Skeletal muscle satellite cell (primary cell): Measurements from ENCODE around the gene NECAB3.

Experiments used
- H3K27me3 ChIP-seq: 2 replicates; pipeline ENCODE4 v1.7.0; 2013; ENCODE audit warnings: low read length; ENCODE audit not compliant: control insufficient read depth, insufficient read depth
- H3K36me3 ChIP-seq: 2 replicates; pipeline ENCODE4 v1.7.0; 2013; ENCODE audit warnings: mild to moderate bottlenecking, control low read depth, low read length; ENCODE audit not compliant: insufficient read depth
- H3K4me1 ChIP-seq: 2 replicates; pipeline ENCODE4 v1.7.0; 2013; ENCODE audit warnings: low read length; ENCODE audit not compliant: control insufficient read depth, insufficient read depth
- H3K4me2 ChIP-seq: 2 replicates; pipeline ENCODE4 v1.7.0; 2013; ENCODE audit warnings: mild to moderate bottlenecking, low read length
- H3K4me3 ChIP-seq: 2 replicates; pipeline ENCODE4 v1.7.0; 2013; ENCODE audit warnings: low read length
- H3K9ac ChIP-seq: 2 replicates; pipeline ENCODE4 v1.7.0; 2013; ENCODE audit warnings: mild to moderate bottlenecking, low read depth, low read length, moderate library complexity
- H3K9me3 ChIP-seq: replicated peaks from 2 replicates; pipeline ENCODE4 v1.7.0; 2013; ENCODE audit warnings: mild to moderate bottlenecking, control low read depth, low read length

Gene NECAB3

GRCh38 chr20:33658510-33658909 is 15.7 kb downstream of the NECAB3 start:
- no peak overlapping the region for H3K9ac ChIP-seq
- peaks cover 10% of the 10 kb centered on the region for H3K36me3 ChIP-seq
- H3K4me1 ChIP-seq, result peaks cover 8% of the 10 kb centered on the region
- no peak overlapping the region for H3K4me3 ChIP-seq
- H3K9me3 ChIP-seq, result no peaks in the 10 kb centered on the region
- no peak overlapping the region for H3K4me2 ChIP-seq
- no peaks in the 10 kb centered on the region for H3K27me3 ChIP-seq

DNA sequence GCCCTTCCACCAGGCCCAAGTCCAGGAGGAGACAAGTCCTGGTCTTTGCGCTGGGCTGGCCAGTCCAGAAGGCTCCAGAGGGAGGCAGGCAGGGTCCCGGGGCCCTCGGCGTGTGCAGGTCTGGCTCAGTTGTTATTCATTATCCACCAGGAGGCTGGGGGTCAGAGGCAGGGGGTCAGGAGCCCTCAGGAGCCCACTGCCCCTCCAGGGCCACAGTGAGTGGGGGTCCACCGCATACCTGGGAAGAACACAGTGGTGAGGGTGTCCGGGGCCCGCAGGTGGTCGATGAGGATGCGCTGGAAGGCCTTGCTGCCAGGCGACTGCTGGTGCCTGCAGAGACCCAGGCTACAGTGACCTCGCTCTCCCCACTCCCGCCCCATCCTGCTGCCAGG is 16.5 kb downstream of the NECAB3 start:
- peaks cover 10% of the 10 kb centered on the region for H3K36me3 ChIP-seq
- H3K4me3 ChIP-seq, result no peak overlapping the region
- H3K27me3 ChIP-seq, result no peaks in the 10 kb centered on the region
- no peak overlapping the region for H3K9ac ChIP-seq
- no peaks in the 10 kb centered on the region for H3K9me3 ChIP-seq
- peaks cover under 1% of the 10 kb centered on the region for H3K4me1 ChIP-seq
- no peak overlapping the region for H3K4me2 ChIP-seq

DNA sequence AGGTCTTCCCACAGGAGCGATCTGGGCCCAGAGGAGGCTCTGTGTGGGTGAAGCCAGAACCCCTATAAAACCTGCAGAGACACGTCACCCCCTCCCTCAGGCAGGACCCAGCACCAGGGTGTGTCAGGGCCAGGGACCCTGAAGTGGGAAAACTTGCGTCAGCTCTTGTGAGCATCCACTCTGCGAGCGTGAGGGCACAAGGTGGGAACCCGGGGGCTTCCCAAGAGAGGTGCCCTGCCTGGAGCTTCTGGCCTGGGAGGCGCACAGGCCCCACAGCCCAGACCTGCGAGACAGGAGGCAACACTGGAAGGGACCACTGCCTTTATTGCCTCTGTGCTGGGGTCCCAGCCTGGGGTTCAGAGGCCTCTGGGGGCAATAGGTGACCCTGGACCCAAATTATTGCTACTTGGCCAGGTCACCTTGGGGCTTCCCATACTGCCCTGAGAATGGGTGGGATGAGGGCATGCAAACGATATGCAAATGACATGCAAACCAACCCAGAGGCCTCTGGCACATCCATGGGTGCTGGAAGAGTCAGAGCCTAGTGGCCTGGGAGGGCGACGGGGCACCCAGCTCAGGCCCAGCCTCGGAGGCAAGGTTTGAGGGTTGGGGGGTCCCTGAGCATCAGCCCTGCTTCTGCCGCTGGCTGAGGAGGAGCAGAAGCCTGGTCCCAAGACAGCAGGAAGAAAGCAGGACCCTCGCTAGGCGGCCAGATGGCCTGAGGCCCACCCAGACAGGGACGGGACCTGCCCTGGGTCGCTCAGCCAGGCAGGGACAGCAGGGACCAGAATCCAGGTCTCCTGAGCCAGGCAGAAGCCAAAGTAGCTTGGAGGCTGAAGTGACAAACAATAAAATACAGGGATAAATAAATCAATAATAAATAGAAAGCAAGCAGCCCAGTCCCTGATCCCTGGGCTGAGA is 17.2 kb downstream of the NECAB3 start:
- Histone ChIP-seq H3K27me3 (no peaks in the 10 kb centered on the region), H3K4me2 (no peak overlapping the region), H3K36me3 (peaks cover 10% of the 10 kb centered on the region), H3K4me3 (no peak overlapping the region), H3K4me1 (no peaks in the 10 kb centered on the region), H3K9ac (no peak overlapping the region), H3K9me3 (no peaks in the 10 kb centered on the region)

DNA sequence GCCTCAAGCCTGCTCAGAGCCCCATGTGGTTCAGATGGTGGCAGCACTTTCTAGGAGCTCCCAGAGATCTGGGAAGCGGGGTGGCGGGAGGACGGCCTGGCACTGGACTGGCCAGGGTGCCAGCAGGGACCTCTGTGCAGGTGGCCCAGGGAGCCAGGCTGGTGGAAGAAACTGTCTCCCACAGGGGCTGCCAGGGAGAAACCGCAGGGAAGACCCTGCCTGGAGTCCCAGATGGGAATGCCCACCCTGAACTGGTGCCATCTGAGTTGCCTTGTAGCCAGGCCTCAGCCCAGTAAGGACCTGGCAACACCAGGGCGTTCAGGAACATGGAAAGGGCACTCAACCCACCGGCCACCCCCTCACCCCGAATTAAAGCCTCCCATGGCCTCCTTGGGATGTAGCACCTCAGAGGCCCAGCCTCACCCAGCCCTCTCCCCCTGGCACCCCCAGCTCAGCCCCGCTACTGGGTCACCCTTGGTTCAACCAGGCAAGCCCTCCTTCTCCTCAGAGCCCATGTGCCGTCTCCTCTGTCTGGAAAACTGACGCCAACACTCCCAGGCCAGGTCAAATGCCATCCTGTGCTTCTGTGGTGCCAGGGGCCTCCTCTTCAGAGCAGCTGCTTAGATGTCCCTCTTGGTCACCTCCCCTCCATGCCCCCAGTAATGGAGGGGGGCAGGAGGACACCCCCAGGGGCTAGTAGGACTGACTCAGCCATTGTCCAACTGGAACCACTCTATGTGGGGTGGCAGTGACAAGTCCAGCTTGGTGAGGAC is 18.0 kb downstream of the NECAB3 start:
- Histone ChIP-seq H3K4me1 (no peaks in the 10 kb centered on the region), H3K9ac (no peak overlapping the region), H3K36me3 (peaks cover 10% of the 10 kb centered on the region), H3K27me3 (peaks cover 8% of the 10 kb centered on the region), H3K4me2 (no peak overlapping the region), H3K9me3 (no peaks in the 10 kb centered on the region), H3K4me3 (no peak overlapping the region)

- Histone ChIP-seq H3K4me2 (no peak overlapping the region), H3K36me3 (peaks cover 10% of the 10 kb centered on the region), H3K9ac (no peak overlapping the region), H3K27me3 (peaks cover 14% of the 10 kb centered on the region), H3K9me3 (no peaks in the 10 kb centered on the region), H3K4me3 (no peak overlapping the region), H3K4me1 (no peaks in the 10 kb centered on the region)
Measured at GRCh38 chr20:33655164-33655563, 19.1 kb downstream of the NECAB3 start.

- no peak overlapping the region for H3K4me3 ChIP-seq
- peaks cover 10% of the 10 kb centered on the region for H3K36me3 ChIP-seq
- H3K27me3 ChIP-seq, result peaks cover 17% of the 10 kb centered on the region
- H3K9ac ChIP-seq, result no peak overlapping the region
- H3K4me2 ChIP-seq, result no peak overlapping the region
- no peaks in the 10 kb centered on the region for H3K4me1 ChIP-seq
- no peaks in the 10 kb centered on the region for H3K9me3 ChIP-seq
Measured at GRCh38 chr20:33654680-33655161, 19.5 kb downstream of the NECAB3 start.

DNA sequence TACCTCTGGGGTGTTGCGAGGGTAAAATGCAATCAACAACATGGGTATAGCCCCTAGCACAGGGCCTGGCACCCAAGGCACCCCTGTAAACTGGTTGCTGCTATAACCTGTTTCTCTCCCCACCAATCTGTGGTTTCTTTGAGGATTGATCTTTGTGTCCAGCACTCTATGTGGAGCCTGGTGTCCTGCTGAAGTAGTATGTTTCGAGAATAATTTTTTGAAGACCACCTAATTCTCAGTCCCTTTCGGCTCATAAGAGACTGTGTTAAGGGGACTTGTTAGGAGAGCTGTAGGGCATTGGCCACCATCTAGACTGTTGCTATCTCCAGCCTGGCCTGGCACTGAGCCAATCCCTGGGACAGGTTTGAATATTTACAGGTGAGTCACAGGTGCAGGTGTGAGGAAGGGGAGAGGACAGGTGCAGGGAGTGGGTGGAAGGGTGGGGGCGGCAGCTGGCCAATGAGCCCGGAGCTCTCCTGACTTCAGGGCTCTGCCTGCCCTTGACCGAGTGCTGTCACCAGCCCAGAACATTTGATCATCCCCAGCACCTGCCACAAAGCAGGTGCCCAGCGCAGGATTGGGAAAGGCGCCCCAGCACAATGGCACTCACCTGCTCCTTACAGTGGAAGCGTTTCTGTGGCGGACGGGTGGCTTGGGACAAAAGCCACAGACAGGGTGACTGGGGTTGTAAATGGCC is 20.2 kb downstream of the NECAB3 start:
- H3K4me1 ChIP-seq, result peaks cover 6% of the 10 kb centered on the region
- H3K36me3 ChIP-seq, result peaks cover 5% of the 10 kb centered on the region
- no peak overlapping the region for H3K4me2 ChIP-seq
- peaks cover 22% of the 10 kb centered on the region for H3K27me3 ChIP-seq
- H3K9me3 ChIP-seq, result no peaks in the 10 kb centered on the region
- H3K4me3 ChIP-seq, result no peak overlapping the region
- no peak overlapping the region for H3K9ac ChIP-seq

DNA sequence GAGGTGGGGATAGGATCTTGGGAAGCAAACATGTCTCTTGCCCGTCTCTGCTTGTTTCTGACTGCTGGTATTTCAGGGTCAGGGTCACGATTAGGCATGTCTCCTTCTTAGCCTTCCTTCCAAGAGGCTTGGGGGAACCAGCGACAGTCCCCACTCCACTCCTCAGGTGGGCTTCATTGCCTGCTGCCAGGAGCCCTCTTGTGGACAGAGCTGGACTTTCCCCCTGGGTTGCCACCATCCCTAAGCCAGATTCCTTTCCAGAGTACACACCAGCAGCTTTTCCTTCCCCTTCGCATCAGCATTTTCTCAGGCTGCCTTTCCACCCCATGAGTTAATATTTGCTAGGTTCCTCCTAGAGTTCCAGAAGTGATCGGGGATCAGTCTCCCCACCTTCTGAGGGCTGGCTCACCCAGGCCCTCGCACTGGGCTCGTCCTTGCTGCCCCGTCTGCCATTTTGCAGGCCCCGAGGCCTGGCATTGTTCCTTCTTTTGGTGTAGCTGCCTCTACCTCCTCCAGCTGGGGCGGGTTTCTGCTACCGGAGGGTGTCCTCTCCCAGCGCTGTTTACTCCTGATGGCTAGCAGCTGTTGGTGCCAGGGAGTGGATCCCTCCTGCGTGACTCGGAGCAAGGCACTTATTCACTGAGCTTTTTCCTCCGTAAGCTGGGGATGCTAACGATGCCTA is 20.9 kb downstream of the NECAB3 start:
- Histone ChIP-seq H3K9ac (no peak overlapping the region), H3K9me3 (no peaks in the 10 kb centered on the region), H3K36me3 (no peaks in the 10 kb centered on the region), H3K27me3 (peaks cover 22% of the 10 kb centered on the region), H3K4me2 (no peak overlapping the region), H3K4me1 (peaks cover 13% of the 10 kb centered on the region), H3K4me3 (no peak overlapping the region)

DNA sequence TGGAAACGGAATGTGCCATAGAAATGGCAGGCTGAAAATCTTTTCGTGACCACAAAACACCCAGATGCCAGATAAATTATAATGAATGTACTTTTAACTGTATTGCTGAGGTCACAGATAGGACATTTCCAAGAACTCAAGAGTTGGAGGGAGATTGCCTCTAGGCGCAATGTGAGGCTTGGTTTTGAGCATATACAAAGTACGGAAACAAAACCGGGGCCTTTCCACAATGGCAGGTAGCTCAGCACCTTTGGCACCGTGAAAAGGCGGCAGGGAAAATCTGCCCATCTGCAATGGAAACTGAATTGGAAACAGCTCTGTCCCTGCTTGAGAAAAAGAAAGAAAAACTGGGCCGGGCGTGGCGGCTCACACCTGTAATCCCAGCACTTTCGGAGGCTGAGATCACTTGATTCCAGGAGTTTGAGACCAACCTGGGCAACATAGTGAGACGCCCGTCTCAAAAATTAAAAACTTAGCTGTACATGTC is 22.6 kb downstream of the NECAB3 start:
- Histone ChIP-seq H3K27me3 (peaks cover 22% of the 10 kb centered on the region), H3K4me3 (no peak overlapping the region), H3K36me3 (no peaks in the 10 kb centered on the region), H3K9me3 (no peaks in the 10 kb centered on the region), H3K9ac (no peak overlapping the region), H3K4me2 (no peak overlapping the region), H3K4me1 (peaks cover 25% of the 10 kb centered on the region)

DNA sequence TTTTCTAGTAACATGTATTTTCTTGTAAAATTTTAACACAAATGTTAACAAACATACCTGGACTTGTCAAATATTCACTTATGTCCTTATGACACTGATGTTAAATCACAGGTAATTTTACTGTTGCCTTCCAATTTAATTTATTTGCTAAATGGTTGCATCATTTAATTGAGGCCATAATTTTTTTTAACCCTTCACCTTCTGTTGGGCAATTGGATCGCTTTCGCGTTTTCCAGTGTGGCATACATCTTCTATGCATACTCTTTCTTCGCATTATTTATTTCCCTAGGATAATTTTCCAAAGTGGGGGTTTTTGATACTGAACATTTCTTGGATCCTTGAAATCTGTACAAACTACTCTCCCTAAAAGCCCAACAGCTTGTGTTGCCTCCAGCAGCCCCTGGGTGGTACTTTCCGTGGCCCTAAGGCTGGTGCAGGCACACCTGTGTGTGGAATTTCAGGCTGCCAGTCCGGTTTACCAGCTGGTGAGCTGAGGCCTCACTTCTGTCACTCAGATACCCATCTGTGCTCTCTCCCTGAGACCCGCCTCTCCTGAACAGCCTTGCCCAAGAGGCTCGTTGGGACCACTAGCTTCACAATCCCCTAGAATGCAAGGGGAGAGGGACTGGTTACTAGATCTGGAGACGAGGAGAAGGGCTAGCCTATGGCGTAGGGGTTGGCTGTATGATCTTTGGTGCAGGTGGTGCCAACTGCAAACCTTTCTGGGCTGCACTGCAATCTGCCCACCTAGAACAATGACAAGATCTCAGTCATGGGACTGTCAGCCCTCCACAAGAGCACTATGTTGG is 23.3 kb downstream of the NECAB3 start:
- H3K4me2 ChIP-seq, result no peak overlapping the region
- no peak overlapping the region for H3K9ac ChIP-seq
- H3K4me3 ChIP-seq, result no peak overlapping the region
- H3K4me1 ChIP-seq, result peaks cover 25% of the 10 kb centered on the region
- peaks cover 22% of the 10 kb centered on the region for H3K27me3 ChIP-seq
- no peaks in the 10 kb centered on the region for H3K9me3 ChIP-seq
- no peaks in the 10 kb centered on the region for H3K36me3 ChIP-seq
